LNCaP clone FGC (cell line): ENCODE results near the gene JSRP1.

Experiments
- DNase-seq: peaks from one replicate; pipeline ENCODE4 v3.0.0-alpha.2; 2011; ENCODE audit warnings: low read depth
- H3K4me3 ChIP-seq: 2 replicates; pipeline ENCODE4 v1.5.1; 2011; ENCODE audit warnings: mild to moderate bottlenecking, low read depth, low read length, control low read depth
- TF ChIP-seq, protein P1 (sequence below): IDR thresholded peaks from 2 replicates; pipeline ENCODE4 v1.5.1; 2012; ENCODE audit warnings: mild to moderate bottlenecking; ENCODE audit not compliant: control insufficient read depth, insufficient read depth; ENCODE audit errors: extremely low read depth

JSRP1 gene

DNA sequence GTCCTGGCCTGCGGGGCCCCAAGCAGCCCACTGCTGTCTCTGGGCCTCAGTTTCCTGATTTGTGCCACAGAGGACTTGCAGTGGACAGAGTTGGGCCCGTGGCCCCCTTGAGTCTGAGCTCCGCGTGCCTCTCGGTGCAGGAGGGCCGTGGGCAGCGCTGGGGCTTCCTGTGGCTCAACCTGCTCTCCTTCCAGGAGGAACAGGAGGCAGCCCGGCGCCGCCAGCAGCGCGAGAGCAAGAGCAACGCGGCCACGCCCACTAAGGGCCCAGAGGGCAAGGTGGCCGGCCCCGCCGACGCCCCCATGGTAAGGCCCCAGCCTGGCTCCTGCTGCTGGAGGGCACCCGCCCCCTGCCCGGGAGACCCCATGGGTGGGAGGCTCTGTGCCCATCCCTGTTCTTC lies 46.0 kb downstream of the JSRP1 start:
- no peak for DNase-seq
- TF ChIP-seq, protein P1, sequence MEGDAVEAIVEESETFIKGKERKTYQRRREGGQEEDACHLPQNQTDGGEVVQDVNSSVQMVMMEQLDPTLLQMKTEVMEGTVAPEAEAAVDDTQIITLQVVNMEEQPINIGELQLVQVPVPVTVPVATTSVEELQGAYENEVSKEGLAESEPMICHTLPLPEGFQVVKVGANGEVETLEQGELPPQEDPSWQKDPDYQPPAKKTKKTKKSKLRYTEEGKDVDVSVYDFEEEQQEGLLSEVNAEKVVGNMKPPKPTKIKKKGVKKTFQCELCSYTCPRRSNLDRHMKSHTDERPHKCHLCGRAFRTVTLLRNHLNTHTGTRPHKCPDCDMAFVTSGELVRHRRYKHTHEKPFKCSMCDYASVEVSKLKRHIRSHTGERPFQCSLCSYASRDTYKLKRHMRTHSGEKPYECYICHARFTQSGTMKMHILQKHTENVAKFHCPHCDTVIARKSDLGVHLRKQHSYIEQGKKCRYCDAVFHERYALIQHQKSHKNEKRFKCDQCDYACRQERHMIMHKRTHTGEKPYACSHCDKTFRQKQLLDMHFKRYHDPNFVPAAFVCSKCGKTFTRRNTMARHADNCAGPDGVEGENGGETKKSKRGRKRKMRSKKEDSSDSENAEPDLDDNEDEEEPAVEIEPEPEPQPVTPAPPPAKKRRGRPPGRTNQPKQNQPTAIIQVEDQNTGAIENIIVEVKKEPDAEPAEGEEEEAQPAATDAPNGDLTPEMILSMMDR, result no peak
- no peak overlapping the region for H3K4me3 ChIP-seq

DNA sequence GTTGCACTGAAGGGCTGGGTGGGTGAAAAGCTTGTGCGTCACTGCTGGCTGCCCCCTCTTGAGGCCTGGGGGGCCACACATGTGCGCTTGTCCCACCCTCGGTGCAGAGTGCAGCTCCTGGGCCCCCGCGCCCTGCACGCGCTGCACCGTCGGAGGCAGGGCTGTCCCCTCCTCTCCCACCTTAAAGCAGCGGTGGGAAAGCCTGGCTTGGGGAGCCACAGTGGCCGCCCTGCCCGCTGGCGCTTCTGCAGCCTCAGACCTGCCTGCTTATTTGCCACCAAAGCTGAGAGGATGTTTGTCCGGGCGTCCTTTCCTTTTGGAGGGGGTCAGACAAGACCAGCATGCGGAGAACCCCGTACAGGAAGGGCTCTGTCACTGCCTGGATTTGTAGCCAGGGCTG lies 46.8 kb downstream of the JSRP1 start:
- TF ChIP-seq, protein P1, result no peak
- no peak overlapping the region for H3K4me3 ChIP-seq
- no peak for DNase-seq

DNA sequence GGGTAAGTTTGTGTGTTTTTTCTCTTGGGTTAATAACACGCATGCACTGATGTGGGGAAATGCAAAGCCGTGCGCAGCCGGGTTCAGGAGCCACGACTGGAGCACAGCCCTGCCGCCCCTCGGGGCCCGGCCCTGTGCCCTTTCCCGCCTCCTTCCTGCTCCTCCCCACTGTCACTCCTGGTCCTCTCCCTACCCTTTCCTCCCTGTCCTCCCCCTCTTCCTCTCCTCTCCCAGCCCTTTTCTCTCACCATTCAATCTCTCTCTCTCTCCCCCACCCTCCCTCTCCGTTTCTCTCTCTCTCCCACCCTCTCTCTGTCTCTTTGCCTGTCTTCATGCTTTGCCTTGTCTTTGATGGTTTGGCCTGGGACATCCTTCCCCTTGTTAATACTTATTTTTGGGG lies 47.2 kb downstream of the JSRP1 start:
- DNase-seq, result no peak
- TF ChIP-seq, protein P1, result no peak
- H3K4me3 ChIP-seq, result no peak overlapping the region

DNA sequence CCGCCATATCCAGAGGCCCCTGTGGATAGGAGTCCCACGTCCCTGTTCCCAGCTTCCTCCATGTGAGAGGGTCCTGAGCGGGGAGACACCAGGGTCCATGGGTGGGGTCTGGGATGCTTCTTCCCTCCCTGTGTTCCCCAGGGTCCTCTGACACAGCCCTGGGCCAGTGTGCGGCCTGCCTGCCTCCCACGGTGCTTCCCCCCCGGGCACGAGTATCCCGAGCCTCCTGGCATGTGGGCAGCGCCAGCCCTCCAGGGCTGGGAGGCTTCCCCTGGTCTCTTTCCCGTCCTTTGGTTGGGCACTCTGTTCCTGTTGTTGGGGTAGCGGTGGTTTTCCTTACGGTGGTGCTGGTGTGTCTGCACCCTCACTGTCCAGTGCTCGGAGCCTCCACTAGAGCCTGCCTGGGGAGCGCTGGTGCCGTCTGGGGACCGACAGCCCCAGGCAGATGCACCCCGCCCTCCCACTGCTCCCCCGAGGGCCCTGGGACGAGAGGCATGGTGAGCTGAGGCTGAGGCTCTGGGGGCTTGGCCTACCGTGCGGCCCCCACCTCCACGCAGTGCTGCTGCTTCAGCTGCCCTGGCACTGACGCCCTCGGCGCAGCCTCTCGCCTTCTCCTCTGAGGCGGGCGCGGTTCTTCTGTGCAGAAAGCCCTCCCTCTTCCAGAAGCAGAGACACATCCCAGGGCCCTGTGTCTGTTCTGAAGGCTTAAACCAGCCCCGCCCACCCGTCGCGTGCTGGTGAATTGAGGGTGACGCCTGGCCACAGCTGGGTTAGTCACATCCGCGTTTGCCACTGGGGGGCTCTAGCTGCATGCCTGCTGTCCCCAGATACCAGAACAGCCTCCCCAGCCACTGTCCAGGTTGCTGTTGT lies 48.0 kb downstream of the JSRP1 start:
- DNase-seq, result no peak
- TF ChIP-seq, protein P1, result no peak
- no peak overlapping the region for H3K4me3 ChIP-seq

DNA sequence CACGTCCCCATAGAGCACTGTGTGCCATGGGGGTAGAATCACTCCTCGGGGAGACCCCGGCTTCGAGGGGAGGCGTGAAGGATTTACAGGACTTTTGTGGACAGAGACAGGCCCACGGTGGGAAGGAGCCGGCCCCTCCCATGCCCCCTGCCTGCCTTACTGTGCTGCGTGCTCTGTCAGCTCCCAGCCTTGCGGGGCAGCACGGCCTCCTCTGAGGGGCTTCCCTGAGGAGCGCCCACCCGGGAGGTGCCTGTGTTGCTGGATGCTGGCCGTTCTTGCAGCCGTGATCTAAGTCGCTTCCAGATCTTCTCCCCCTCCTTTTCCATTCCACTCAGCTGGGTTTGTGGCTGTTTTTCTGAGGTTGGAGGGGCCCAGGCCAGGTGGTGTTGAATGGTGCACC lies 49.2 kb downstream of the JSRP1 start:
- TF ChIP-seq, protein P1, result no peak
- DNase-seq, result no peak
- H3K4me3 ChIP-seq, result no peak overlapping the region

DNA sequence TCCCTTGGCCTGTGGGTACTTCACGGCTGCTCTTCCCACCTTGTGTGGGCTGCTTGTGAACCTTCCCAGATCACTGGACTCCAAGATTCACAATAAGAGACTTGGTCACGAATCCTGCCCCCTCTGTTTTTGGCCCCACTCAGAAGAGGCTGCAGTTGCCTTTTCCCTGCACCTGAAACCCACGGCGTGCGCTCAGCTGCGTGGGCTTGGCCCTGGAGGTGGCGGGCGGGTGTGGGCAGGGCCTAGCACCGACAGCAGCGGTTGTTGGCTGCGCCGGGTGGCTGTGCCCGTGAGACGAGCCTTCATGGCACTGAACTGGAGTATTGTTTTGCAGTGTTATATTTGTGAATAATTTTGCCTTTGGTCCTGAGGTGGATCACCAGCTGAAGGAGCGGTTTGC lies 53.9 kb downstream of the JSRP1 start:
- no peak overlapping the region for H3K4me3 ChIP-seq
- TF ChIP-seq, protein P1, result no peak
- DNase-seq, result no peak
